Daoy (cell line): Measurements from ENCODE around the gene HYPK. TPM values are rescaled to one million over a fixed set of nuclear protein-coding genes. Genes with fewer than 3 reads are reported as not detected.
A peak's percentile ranks its signal among the peaks of the same experiment; 100 is the strongest.

Experiments
- DNase-seq: peaks from one replicate; pipeline ENCODE4 v3.0.0-alpha.2; 2015; ENCODE audit warnings: low read depth
- total RNA-seq: library from RNA; depleted of rRNA; stranded (reverse); fragments of >200 nt; shearing (Covaris generic); gene quantifications from 2 replicates; pipeline ENCODE4 v1.2.3, GENCODE V29; 2014; rRNA removed

HYPK gene, protein sequence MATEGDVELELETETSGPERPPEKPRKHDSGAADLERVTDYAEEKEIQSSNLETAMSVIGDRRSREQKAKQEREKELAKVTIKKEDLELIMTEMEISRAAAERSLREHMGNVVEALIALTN
- total RNA-seq = 14.5 and 26.3 TPM in 2 replicates

DNA sequence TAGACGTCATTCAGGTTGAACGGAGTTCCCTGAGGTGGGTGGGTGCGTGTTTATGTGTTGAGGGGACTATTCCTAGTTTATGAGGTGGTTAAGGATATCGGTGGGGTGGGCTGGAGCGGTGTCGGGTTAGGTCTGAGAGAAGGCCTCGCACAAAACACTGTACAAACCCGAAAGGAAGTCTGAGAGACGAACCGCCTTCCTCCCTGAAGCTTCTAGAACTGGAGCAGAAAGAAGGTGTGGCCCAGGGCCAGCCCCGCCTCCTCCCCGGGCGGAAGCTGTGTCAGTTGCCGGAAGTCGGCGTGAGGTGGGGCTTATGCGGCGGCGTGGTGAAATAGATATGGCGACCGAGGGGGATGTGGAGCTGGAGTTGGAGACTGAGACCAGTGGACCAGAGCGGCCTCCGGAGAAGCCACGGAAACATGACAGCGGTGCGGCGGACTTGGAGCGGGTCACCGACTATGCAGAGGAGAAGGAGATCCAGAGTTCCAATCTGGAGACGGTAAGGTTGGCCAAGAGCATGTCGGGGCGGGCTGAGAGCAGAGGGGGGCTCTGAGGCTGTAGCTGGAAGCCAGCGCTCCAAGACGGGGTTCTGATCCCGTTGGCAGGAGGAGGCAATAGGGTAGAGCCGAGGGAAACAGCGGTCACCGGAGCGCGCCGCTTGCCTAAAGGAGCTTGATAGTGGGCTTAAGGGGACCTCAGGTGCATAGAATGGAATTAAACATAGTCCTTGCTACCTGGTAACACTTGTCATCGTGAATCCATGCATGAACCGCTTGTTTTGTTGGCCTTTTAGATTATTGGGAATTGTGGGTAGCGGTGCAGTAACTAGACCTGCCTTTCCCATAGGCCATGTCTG is at the start of gene HYPK:
TSS of gene HYPK (plus strand) at position 314 of the 856 bp plus-strand sequence. CDS start at position 338, 24 bp downstream.
- peak; percentile 91 for DNase-seq

DNA sequence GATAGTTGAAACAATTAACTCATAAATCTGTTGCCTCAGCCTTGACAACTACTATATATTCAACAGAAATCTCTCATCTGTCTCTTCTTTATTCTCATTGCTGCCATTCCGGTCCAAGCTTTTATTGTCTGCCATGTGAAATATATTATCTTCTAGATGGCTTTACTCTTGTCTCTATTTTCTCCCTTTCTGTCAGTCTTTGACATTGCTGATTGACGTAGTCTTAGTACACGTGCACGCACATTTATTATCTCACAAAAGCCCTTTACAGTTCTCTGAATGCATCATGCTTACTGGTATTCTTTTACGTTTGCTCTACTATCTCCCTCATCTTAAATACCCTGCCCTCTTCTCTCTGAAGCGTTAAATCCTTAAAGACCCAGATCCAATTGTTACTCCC is 48.5 kb upstream of the HYPK start:
- no peak for DNase-seq

DNA sequence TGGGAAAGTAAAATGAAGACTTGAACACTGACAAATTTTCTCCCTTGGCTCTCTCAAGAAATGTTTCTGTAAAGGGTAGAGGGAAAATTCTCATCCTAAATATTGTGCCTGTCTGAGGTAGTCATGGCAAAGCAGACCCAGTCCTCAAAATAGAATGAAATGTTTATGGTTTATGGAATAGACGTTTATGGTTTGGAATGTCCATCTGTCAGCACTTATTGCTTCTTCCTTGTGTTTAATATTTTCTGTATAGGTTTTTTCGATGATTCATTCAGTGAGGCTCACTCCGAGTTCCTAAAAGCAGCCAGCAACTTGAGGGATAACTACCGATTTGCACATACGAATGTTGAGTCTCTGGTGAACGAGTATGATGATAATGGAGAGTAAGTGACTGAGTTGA is 37.6 kb upstream of the HYPK start:
- DNase-seq = no peak

DNA sequence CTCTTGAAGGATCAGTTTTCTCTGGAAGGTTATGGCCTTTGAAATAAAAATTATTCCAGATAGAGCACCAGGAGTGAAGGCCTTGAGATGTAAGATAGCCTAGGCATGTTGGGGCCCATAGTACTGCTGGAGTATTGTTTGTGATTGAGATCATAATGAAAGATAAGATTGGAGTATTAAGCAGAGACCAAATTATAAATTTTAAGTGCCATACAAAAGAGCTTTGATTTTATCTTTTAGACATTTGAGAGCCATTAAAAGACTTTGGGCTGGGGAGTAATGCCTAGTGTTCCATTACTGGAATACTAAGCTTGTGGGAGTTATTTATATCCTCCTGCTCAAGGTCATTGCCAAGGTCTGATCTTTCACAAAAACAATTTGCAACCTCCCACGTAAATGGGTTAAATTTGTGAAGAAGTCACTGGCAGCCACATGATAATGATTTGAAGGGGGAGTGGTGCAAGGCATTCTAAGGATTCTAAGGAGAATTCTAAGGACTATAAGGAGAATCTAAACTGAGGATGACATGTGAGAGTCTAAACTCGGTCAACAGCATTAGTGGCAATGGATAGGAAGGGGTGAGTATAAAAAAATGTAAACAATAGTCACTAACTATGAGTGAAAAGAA is 36.5 kb upstream of the HYPK start:
- DNase-seq = no peak

DNA sequence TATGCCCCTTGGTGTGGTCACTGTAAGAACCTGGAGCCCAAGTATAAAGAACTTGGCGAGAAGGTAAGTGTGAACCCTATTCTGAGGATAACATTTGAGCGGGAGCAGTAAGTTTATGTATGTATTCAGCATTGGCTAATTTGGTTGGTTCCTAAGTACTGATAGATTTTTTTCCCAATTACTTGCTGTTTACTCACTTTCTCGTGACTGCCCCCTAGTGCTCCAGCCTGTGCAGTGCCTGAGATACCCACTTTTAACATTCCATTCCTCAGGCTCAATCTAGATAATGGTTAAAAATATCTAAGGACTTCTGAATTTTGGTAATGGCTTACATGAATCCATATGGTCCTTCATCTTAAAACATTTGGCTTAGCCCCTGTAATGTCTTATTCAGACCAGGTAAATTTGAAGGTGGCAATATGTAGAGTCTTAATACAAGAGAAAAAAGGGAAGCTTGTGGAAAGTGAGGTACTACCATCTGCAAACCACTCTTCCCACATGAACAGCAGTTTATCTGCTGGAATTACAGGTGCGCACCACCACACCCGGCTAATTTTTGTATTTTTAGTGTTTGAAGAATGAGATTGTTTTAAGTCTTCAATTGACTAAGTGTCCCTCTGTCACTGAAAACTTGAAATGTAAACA is 30.7 kb upstream of the HYPK start:
- peak; percentile 52 for DNase-seq

DNA sequence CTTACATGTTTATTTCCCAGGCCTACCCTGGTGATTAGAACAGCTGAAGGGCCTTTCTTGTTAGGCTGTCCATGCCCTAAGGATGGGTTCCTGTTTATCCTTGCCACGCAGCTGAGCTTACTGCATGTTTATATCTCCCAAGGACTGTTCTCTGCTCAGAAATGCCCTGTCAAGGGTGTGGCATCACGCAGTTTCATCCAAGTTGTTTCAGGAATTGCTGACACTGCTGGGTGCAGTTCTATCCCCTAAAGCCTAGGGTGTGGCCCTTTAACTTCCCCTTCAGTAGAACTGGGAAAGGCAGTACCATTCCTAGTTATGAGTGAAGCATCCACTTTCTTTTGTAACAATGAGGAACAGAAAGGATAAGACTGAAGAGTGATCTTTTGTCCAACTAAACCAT is 28.6 kb upstream of the HYPK start:
- DNase-seq = no peak

DNA sequence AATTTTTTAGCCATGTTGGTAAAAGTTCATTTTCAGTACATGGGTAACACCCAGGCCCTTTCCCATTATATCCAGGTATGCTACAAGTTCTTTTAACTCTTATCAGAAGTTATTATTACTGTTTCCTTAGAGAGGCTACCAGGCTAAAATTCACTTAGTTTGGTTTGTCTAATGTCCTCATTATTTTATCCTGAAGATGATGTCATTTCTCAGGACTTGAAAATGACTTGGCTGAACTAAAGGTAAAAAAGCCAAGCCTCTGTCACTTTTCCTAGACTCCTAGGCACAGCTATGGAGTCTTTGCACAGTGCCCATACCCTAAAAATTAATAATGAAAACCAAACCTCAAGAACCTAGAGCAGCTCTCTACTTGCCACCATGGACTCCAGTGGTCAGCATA is 27.8 kb upstream of the HYPK start:
- no peak for DNase-seq

DNA sequence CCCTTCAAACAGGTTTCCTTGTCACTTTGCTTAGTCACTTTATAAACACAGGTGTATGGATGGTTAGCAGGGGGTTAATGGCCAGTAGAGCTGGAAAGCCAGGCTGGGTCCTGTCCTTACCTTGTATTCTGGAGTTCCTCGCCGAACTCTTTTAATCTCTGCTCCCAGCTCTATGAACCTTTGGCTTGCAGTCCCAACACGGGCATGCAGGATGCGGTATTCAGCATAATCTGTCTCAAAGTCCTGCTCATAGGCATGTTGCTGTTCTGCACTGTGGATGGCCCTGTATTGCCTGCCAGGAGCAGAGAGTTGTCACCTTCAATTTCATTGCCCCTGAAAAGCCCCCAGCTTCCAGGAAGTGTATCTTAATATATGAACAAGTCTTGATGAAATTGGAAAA is 26.3 kb upstream of the HYPK start:
- DNase-seq = no peak

DNA sequence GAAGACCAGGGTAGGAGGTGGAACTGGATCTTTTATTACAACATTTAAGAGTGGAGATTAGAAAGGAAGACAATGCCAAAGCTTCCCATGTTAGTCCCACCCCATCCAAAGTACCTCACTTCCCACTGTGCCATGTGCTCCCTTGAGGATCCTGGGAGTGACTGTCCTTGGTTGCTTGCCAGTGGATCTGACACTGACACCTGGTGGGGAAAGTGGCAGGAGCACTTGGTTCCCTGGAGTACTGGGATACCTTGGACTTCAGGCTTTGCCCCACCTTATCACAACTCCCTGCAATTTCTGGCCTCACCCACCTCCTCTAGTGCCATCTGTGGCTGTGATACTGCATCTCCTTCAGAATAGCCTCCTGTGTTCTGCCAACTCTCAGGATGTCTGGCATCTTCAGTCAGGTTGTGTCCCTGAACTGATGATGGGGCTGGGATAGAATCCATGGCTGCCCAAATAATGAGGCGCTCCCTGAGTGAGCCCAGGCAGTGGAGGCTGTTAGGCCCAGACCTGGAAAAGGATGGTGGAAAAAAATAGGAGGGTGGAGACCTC is 24.9 kb upstream of the HYPK start:
- DNase-seq = peak; percentile 71

DNA sequence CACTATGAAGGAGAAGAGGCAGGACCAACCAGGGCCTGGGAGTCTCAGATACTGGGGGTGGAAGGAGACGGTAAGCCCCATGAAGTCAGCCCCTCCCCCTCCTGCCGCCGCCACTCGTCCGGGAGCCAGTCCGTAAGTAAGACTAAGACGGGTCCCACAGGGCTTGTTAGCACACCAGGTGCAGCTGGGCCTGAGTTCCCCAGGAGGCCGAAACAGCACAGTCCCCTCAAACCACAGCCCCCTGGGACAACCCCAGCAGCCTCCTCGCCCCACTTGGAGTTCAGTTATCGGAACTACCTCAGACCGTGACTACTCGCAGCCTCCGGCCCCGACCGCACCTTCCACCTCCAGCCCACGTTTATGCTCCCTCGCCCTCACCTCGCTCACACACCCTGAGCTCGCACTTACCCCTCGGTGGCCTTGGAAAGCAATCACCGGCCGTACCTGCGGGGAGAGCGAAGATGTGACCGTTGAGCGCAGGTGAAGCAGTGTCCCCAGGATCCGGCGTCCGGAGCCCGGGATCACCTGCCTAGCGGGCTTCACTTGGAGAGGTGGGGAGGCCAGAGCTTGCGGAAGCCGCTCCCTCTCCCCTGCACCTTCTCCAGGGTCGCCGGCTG is 24.2 kb upstream of the HYPK start:
- DNase-seq = no peak

DNA sequence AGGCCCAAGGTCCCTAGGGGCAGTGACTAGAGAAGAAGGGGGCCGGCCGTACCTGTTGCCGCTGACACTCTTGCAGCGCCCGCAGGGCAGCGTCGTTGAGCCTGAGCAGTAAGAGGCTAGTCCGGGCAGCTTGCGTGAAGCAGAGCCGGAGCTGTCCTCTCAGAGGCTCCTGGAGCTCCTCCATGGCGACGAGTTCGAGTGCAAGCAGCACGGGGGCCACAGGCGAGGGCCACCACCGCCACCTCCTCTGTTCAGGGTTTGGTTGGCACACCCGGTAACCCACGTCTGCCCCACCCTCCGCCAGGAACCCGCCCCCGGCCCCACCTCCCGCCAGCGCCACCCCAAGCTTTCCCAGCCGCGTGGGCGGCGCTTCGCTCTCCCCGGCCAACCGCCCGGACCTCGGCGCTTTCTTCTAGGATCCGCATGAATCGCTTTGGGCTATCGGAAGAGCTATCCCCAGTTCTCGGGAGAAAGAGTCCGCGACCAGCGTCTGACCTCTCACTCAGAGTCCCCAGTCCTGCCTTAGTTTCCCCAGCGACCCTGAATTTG is 23.6 kb upstream of the HYPK start, which contains the start of gene ELL3:
TSS of gene ELL3 (minus strand) at position 249 of the 549 bp plus-strand sequence. CDS start at position 184, 65 bp downstream.
- DNase-seq = peak; percentile 81

DNA sequence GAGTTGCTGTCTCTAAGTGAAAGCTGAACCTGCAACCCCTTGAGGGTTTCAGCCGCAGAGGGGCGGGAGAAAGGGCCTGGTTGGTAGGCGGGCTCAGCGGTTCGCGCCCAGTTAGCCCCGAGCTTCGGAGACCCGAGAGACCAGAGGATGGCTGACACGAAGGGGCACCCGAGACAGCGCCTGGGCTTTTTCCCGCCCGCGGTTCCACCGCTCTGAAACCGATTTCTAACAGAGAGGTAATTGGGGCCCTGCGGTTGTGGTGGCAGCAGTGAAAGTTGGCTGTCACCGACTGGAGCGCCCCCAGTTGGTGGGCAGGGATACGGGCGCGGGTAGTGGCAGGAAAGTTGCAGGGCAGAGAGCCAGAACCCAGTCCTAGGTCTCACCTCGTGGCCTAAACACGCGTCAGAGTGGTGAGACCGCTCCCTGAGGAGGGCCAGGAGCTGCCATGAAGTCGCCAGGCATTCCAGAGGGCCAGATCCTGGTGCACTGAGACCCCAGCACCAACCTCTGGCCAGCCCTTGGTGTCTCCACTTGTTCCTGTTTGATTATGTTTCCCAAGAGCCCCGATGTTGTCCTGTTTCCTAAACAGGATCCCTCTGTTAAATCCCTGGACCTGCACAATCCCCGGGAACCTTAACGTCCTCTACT is 23.0 kb upstream of the HYPK start:
- peak; percentile 86 for DNase-seq

DNA sequence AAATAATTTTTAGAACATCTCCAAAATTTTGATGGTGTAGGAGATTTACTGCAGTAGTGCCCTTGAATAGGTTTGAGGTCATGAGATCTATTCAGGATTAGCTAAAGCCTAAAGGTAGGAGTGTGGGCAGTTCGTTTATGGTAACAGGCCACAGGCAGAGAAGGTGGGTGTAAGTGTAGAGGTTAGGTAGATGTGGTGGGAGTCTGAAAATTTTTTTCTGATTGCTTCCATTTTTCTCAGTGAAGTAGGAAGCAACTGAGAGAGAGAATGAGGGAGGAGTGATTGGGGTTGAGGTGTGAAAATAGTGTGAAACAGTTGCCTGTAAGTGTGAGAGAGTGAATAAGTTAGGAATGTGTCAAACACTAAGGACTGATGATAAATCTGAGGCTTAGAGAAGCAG is 21.4 kb upstream of the HYPK start:
- no peak for DNase-seq

DNA sequence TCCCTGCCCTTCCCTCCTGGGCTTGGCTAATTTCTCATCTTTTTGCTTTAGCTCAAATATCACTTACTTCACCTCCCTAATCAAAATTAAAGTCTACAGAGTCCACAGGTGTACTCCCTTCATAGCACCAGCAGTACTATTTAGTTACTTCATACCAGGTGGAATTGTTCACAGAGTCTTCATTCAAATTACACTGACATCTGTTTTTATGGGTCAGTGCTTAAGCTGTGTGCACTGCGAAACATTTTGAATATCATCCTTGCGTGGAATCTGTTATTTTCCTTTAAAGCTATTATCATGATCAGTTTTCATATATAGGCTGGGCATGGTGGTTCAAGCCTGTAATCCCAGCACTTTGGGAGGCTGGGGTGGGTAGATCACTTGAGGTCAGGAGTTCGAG is 11.0 kb upstream of the HYPK start:
- DNase-seq = no peak

DNA sequence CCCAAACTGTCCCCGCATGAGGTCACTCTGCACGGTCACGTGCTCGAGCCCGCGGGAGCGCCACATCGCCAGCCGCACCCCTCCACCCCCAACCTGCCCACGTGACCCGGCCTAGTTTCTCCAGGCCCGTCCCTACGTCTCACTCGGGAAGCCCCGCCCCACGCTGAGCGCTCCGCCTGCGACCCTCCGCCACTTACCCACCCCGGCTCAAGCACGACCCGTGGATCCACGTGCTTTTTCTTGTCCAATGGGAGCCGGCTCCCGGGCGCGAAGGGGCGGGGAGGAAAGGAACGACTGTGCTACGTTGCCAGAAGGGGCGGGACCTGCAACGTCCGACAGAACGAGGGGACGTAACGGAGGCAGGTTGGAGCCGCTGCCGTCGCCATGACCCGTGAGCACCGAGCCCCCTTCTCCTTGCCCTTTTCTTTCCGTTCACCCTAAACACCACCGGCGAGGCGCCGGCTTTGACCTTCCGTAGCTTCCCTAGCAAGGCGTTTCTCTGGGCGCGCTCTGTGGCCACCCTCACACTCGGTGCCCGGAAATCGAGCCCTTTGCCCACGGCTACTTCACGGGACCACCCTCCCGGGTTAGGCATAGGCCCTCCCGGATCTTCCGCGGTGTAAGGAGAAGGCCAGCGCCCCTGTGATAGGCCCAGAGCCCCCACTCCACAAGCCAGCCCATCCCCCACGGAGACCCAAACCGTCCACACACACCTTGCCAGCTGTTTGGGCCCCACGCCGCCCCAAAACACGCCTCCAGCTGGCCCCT is 8.2 kb upstream of the HYPK start, which contains the start of gene SERF2:
TSS of gene SERF2 (plus strand) at position 328 of the 768 bp plus-strand sequence. CDS start at position 385, 57 bp downstream.
- DNase-seq = peak; percentile 100

DNA sequence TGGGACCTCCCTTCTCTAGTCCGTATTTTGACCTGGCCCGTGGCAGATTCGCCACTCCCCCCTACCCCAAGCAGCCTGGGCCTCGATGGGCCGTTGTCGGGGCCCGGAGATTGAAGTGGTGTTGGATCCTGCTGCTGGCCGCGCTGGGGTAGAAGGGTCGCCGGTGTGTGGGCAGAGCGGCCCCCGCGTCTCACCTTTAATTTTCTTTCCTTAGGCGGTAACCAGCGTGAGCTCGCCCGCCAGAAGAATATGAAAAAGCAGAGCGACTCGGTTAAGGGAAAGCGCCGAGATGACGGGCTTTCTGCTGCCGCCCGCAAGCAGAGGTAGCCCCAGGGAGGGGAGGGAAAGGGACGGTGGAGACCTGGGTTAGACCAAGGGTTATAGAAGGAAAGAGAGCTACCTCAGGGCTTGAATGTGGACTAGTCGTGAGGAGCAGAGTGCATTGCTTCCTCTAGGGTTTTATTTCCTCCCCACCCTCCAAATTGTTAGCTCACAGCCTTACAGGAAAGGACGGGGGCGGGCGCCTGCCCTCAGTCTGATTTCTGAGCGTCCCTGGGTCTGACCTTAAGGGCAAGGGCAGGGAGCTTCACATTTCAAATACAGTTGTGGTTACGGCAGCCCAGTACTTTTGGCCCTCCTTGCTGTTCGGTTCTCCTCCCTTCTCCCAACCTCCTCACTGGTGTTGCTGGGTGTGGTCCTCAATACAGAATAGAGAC is 7.5 kb upstream of the HYPK start:
- peak; percentile 21 for DNase-seq

DNA sequence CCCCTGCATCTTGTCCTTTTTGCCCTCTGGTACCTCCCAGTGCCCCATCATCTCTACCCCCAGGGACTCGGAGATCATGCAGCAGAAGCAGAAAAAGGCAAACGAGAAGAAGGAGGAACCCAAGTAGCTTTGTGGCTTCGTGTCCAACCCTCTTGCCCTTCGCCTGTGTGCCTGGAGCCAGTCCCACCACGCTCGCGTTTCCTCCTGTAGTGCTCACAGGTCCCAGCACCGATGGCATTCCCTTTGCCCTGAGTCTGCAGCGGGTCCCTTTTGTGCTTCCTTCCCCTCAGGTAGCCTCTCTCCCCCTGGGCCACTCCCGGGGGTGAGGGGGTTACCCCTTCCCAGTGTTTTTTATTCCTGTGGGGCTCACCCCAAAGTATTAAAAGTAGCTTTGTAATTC is 6.8 kb upstream of the HYPK start:
- no peak for DNase-seq

DNA sequence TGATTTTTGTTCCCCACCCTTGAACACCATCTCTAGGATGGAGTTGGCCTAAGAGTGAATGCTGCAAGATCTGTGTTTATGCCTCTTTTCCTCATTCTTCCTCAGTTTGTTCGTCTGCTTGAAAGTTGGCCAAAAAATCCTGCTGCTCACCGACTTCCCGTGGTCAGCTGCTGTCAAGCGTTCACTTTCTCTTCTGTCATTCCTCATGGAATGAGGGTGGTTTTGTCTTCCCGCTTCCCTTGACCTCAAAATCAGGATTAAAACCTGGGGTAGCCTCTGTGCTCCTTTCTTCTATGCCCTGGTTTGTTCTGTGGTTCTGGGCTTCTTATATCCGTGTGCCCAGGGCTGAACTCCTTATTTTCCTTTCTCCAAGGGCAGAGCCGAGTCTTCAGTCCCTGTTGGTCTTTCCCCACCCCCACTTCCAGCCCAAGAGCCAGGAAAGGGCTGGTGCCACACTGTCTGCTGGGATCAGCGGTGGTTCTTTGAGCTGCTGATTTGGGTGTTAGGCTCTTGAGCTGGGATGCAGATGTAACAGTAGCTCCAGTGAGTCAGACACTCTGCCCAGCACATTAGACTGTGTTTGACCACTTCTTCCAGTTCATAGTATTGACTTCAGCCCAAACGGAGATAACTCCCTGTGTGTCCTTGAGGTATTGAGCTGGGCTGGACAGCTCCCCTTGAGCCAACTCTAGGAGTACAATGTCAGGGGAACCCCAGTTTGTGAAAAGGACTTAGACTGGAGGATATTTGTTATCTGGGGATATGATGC is 5.9 kb upstream of the HYPK start:
- DNase-seq = peak; percentile 15
